BLaER1 treated with 17β-estradiol and CSF1 and Interleukin-3, amounts not matched to agents 10 nM and 100 nM (cell line): ENCODE data around the gene QTRT2.
A peak's percentile ranks its signal among the peaks of the same experiment; 100 is the strongest.

Source experiments
- H3K27ac ChIP-seq, 11 experiments: shearing (Covaris generic); formaldehyde crosslinking; 2 replicates each; pipeline ENCODE4 v1.8.1; 2022
- H3K27me3 ChIP-seq, 11 experiments: shearing (Covaris generic); formaldehyde crosslinking; 2 replicates each; pipeline ENCODE4 v1.8.1; 2022
- H3K36me3 ChIP-seq, 11 experiments: shearing (Covaris generic); formaldehyde crosslinking; 2 replicates each; pipeline ENCODE4 v1.8.1; 2022
- H3K4me1 ChIP-seq, 10 experiments: shearing (Covaris generic); formaldehyde crosslinking; 2 replicates each; pipeline ENCODE4 v1.8.1; 2022
- H3K4me2 ChIP-seq, 11 experiments: shearing (Covaris generic); formaldehyde crosslinking; 2 replicates each; pipeline ENCODE4 v1.8.1; 2022
- H3K4me3 ChIP-seq, 10 experiments: shearing (Covaris generic); formaldehyde crosslinking; 2 replicates each; pipeline ENCODE4 v1.8.1; 2022
- H3K9ac ChIP-seq, 11 experiments: shearing (Covaris generic); formaldehyde crosslinking; 2 replicates each; pipeline ENCODE4 v1.8.1; 2022
- H3K9me3 ChIP-seq, 11 experiments: shearing (Covaris generic); formaldehyde crosslinking; replicated peaks in 1 of 11; 2 replicates each; pipeline ENCODE4 v1.8.1; 2022
- H4K20me1 ChIP-seq, 11 experiments: shearing (Covaris generic); formaldehyde crosslinking; 2 replicates each; pipeline ENCODE4 v1.8.1; 2022
- Cebpa-rat ChIP-seq, 11 experiments: shearing (Covaris generic); IDR thresholded peaks; 2 replicates each; pipeline ENCODE4 v1.8.1; 2022

Gene QTRT2

GRCh38 chr3:114033721-114034120, 22.8 kb upstream of the QTRT2 start:
- TF ChIP-seq Cebpa-rat (IDR thresholded peaks at IDR 0.05): no peak
- Histone ChIP-seq H3K9ac (no peak overlapping the region), H3K27ac (no peak overlapping the region)

GRCh38 chr3:114034211-114034610, 22.3 kb upstream of the QTRT2 start:
- H3K4me2 ChIP-seq: no peak overlapping the region
- no peaks in the 10 kb centered on the region for H3K4me1 ChIP-seq
- no peak overlapping the region for H3K4me3 ChIP-seq
- H3K27me3 ChIP-seq: no peaks in the 10 kb centered on the region
- H3K27ac ChIP-seq: no peak overlapping the region
- peaks cover 0 to 4% (median 0%) of the 10 kb centered on the region in 11 experiments; a peak in 3 of 22 replicates for H3K9me3 ChIP-seq
- TF ChIP-seq Cebpa-rat (IDR thresholded peaks at IDR 0.05): no peak
- no peaks in the 10 kb centered on the region for H4K20me1 ChIP-seq
- H3K9ac ChIP-seq: no peak overlapping the region
- peaks cover 0 to 33% (median 0%) of the 10 kb centered on the region in 11 experiments; a peak in 4 of 22 replicates for H3K36me3 ChIP-seq

More at GRCh38 chr3:114033721-114034120, 22.8 kb upstream of the QTRT2 start:
- Histone ChIP-seq H3K4me2 (no peak overlapping the region), H3K4me1 (no peaks in the 10 kb centered on the region), H3K27me3 (no peaks in the 10 kb centered on the region), H3K36me3 (peaks cover 0 to 35% (median 0%) of the 10 kb centered on the region in 11 experiments; a peak in 4 of 22 replicates), H4K20me1 (no peaks in the 10 kb centered on the region), H3K9me3 (peaks cover 0 to 3% (median 0%) of the 10 kb centered on the region in 11 experiments; a peak in 3 of 22 replicates), H3K4me3 (no peak overlapping the region)

GRCh38 chr3:114034787-114035545, 21.6 kb upstream of the QTRT2 start:
- peaks cover 0 to 4% (median 0%) of the 10 kb centered on the region in 11 experiments; a peak in 3 of 22 replicates for H3K9me3 ChIP-seq

GRCh38 chr3:114035896-114036295, 20.6 kb upstream of the QTRT2 start:
- no peak overlapping the region for H3K27ac ChIP-seq
- peaks cover 0 to 4% (median 0%) of the 10 kb centered on the region in 11 experiments; a peak in 3 of 22 replicates for H3K9me3 ChIP-seq
- H3K27me3 ChIP-seq: no peaks in the 10 kb centered on the region
- peaks cover 0 to 31% (median 0%) of the 10 kb centered on the region in 11 experiments; a peak in 4 of 22 replicates for H3K36me3 ChIP-seq
- TF ChIP-seq Cebpa-rat (IDR thresholded peaks at IDR 0.05): no peak
- no peaks in the 10 kb centered on the region for H3K4me1 ChIP-seq
- no peak overlapping the region for H3K9ac ChIP-seq
- H3K4me3 ChIP-seq: no peak overlapping the region
- H4K20me1 ChIP-seq: no peaks in the 10 kb centered on the region
- no peak overlapping the region for H3K4me2 ChIP-seq

More at GRCh38 chr3:114034787-114035545, 21.6 kb upstream of the QTRT2 start:
- H3K9ac ChIP-seq: no peak overlapping the region
- no peaks in the 10 kb centered on the region for H3K27me3 ChIP-seq
- no peak for TF ChIP-seq Cebpa-rat (IDR thresholded peaks at IDR 0.05)
- peaks cover 0 to 31% (median 0%) of the 10 kb centered on the region in 11 experiments; a peak in 4 of 22 replicates for H3K36me3 ChIP-seq
- no peaks in the 10 kb centered on the region for H3K4me1 ChIP-seq
- H3K27ac ChIP-seq: no peak overlapping the region
- no peak overlapping the region for H3K4me2 ChIP-seq
- no peak overlapping the region for H3K4me3 ChIP-seq
- H4K20me1 ChIP-seq: no peaks in the 10 kb centered on the region

GRCh38 chr3:114043205-114043604, 13.3 kb upstream of the QTRT2 start:
- Histone ChIP-seq H3K4me2 (no peak overlapping the region), H3K4me1 (no peaks in the 10 kb centered on the region), H3K27ac (no peak overlapping the region), H3K4me3 (no peak overlapping the region), H3K9ac (no peak overlapping the region), H3K27me3 (no peaks in the 10 kb centered on the region), H3K9me3 (peaks cover 0 to 4% (median 0%) of the 10 kb centered on the region in 11 experiments; a peak in 3 of 22 replicates), H4K20me1 (no peaks in the 10 kb centered on the region), H3K36me3 (peaks cover 0 to 6% (median 0%) of the 10 kb centered on the region in 11 experiments; a peak in 3 of 22 replicates)
- no peak for TF ChIP-seq Cebpa-rat (IDR thresholded peaks at IDR 0.05)

- no peak for TF ChIP-seq Cebpa-rat (IDR thresholded peaks at IDR 0.05)
- H3K4me3 ChIP-seq: no peak overlapping the region
- peaks cover 5 to 9% (median 7%) of the 10 kb centered on the region in 10 experiments; a peak in 15 of 20 replicates for H3K4me1 ChIP-seq
- no peak overlapping the region for H3K27ac ChIP-seq
- H4K20me1 ChIP-seq: no peaks in the 10 kb centered on the region
- no peak overlapping the region for H3K9ac ChIP-seq
- H3K36me3 ChIP-seq: no peaks in the 10 kb centered on the region
- H3K4me2 ChIP-seq: no peak overlapping the region
- H3K27me3 ChIP-seq: no peaks in the 10 kb centered on the region
- H3K9me3 ChIP-seq: no peaks in the 10 kb centered on the region
Measured at GRCh38 chr3:114052216-114052615, 4.3 kb upstream of the QTRT2 start.

- Histone ChIP-seq H4K20me1 (peaks cover 0 to 38% (median 23%) of the 10 kb centered on the region in 11 experiments; a peak in 17 of 22 replicates), H3K4me2 (peak overlapping the region; percentile 80 to 96 (median 86)), H3K27ac (peak overlapping the region; percentile 39 to 89 (median 85)), H3K4me3 (peak overlapping the region; percentile 65 to 91 (median 80)), H3K36me3 (peaks cover 0 to 40% (median 30%) of the 10 kb centered on the region in 11 experiments; a peak in 20 of 22 replicates), H3K4me1 (peaks cover 21 to 53% (median 33%) of the 10 kb centered on the region in 10 experiments), H3K9ac (peak overlapping the region; percentile 73 to 88 (median 82)), H3K27me3 (no peaks in the 10 kb centered on the region), H3K9me3 (no peaks in the 10 kb centered on the region)
- no peak for TF ChIP-seq Cebpa-rat (IDR thresholded peaks at IDR 0.05)
Measured at GRCh38 chr3:114057011-114057347, 442 bp downstream of the QTRT2 start.

- Histone ChIP-seq H3K9ac (peak overlapping the region in 1 of 11 experiments; percentile 48; a peak in 1 of 22 replicates), H3K4me3 (peak overlapping the region in 4 of 10 experiments; percentile 74 to 81 (median 80); a peak in 2 of 20 replicates), H3K36me3 (peaks cover 0 to 52% (median 33%) of the 10 kb centered on the region in 11 experiments; a peak in 20 of 22 replicates), H3K27ac (no peak overlapping the region), H3K4me2 (peak overlapping the region; percentile 62 to 96 (median 86)), H3K27me3 (no peaks in the 10 kb centered on the region), H3K4me1 (peaks cover 21 to 53% (median 33%) of the 10 kb centered on the region in 10 experiments), H3K9me3 (no peaks in the 10 kb centered on the region), H4K20me1 (peaks cover 0 to 53% (median 28%) of the 10 kb centered on the region in 11 experiments; a peak in 18 of 22 replicates)
- TF ChIP-seq Cebpa-rat (IDR thresholded peaks at IDR 0.05): no peak
Measured at GRCh38 chr3:114058646-114059045, 2.1 kb downstream of the QTRT2 start.

- peak overlapping the region in 5 of 11 experiments; percentile 5 to 96 (median 25); a peak in 9 of 22 replicates for H3K4me2 ChIP-seq
- no peaks in the 10 kb centered on the region for H3K9me3 ChIP-seq
- H3K4me1 ChIP-seq: peaks cover 15 to 45% (median 27%) of the 10 kb centered on the region in 10 experiments
- no peak overlapping the region for H3K4me3 ChIP-seq
- peaks cover 0 to 77% (median 51%) of the 10 kb centered on the region in 11 experiments; a peak in 19 of 22 replicates for H4K20me1 ChIP-seq
- H3K27me3 ChIP-seq: no peaks in the 10 kb centered on the region
- no peak overlapping the region for H3K27ac ChIP-seq
- no peak for TF ChIP-seq Cebpa-rat (IDR thresholded peaks at IDR 0.05)
- no peak overlapping the region for H3K9ac ChIP-seq
- peaks cover 24 to 76% (median 55%) of the 10 kb centered on the region in 11 experiments for H3K36me3 ChIP-seq
Measured at GRCh38 chr3:114060906-114061655, 4.5 kb downstream of the QTRT2 start.
